ENCODE measurements around the gene RAB11FIP4. TPM values are rescaled to one million over a fixed set of nuclear protein-coding genes. Genes with fewer than 3 reads are reported as not detected.

The RAB11FIP4 gene
- total and polyA plus RNA-seq, 2 donors (not counting 1 experiment from before 2014, with no cell fraction given): 0.16 to 0.66 TPM

DNA sequence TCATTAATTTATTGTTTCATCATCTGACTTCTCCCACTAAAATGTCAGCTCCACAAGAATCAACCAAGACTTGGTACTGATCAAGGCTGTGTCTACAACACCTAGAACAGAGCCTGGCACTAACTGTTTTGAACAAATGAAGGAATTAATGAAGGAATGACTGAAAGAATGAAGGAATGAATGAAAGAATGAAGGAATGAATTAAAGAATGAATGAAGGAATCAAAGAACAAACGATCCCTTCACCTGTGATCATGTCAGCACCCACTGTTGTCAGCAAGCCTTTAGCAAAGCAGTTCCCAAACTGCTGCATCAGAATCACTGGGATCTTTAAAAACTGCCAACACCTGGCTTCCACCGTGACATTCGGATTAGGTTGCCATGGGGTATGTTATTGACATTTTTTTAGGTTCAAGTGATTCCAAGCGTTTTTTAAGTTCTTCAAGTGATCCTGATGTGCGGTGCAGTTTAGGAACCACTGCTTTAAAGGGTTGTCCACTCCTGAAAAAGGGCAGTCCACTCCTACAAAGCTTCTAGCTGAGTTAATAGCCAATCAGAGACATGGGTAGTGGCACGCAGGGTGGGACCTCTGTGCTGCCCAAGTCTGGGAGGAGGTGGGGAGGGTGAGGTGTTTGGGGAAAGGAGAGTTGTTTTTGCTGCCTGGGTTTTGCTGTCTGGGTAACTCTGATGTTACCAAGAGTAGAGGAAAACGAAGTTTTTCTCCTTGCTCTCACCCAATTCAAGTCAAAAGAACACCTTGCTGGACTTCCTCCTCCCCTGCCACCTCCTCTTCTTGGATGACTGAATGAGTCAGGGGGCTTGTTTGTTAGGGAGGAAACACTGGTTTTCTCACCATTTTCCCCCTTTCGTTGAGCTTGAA is 89.7 kb downstream of the RAB11FIP4 start:
- Histone ChIP-seq H3K79me2 (ENCODE audit: control insufficient read depth, insufficient read depth, low read length) (no peaks in the 10 kb centered on the region), H3K27ac (ENCODE audit: insufficient read depth, low read length) (no peak overlapping the region), H3K36me3 (ENCODE audit: control insufficient read depth, insufficient read depth, low read length) (no peaks in the 10 kb centered on the region), H3K9me3 (ENCODE audit: control insufficient read depth, insufficient read depth, low read depth, low read length) (no peaks in the 10 kb centered on the region), H3K27me3 (ENCODE audit: control insufficient read depth, insufficient read depth, low read length) (peaks cover 20% of the 10 kb centered on the region), H3K4me2 (ENCODE audit: extremely low read depth, insufficient read depth, low read length) (no peak overlapping the region), H3K9ac (ENCODE audit: insufficient read depth, low read length) (no peak overlapping the region), H3K4me3 (replicated peaks in 1 of 4; ENCODE audit: control extremely low read depth in 1 of 4, insufficient read depth in 1 of 4, low read depth in 3 of 4, low read length in 4 of 4) (no peak overlapping the region), H2AFZ (ENCODE audit: low read length) (no peak overlapping the region), H3K4me1 (ENCODE audit: control insufficient read depth, extremely low read depth, insufficient read depth, low read length) (no peaks in the 10 kb centered on the region), H4K20me1 (ENCODE audit: control insufficient read depth, extremely low read depth, insufficient read depth, low read length) (no peaks in the 10 kb centered on the region)
- no peak for TF ChIP-seq EZH2 (IDR thresholded peaks at IDR 0.05; ENCODE audit: low read length, missing control alignments)
- TF ChIP-seq, protein P1, sequence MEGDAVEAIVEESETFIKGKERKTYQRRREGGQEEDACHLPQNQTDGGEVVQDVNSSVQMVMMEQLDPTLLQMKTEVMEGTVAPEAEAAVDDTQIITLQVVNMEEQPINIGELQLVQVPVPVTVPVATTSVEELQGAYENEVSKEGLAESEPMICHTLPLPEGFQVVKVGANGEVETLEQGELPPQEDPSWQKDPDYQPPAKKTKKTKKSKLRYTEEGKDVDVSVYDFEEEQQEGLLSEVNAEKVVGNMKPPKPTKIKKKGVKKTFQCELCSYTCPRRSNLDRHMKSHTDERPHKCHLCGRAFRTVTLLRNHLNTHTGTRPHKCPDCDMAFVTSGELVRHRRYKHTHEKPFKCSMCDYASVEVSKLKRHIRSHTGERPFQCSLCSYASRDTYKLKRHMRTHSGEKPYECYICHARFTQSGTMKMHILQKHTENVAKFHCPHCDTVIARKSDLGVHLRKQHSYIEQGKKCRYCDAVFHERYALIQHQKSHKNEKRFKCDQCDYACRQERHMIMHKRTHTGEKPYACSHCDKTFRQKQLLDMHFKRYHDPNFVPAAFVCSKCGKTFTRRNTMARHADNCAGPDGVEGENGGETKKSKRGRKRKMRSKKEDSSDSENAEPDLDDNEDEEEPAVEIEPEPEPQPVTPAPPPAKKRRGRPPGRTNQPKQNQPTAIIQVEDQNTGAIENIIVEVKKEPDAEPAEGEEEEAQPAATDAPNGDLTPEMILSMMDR (conservative IDR thresholded peaks at IDR 0.05 in 1 of 2, IDR thresholded peaks at IDR 0.05 in 1 of 2; ENCODE audit: low read depth in 1 of 2, low read length in 2 of 2): no peak
- DNase-seq (ENCODE audit: low read depth in 2 of 2): no peak

DNA sequence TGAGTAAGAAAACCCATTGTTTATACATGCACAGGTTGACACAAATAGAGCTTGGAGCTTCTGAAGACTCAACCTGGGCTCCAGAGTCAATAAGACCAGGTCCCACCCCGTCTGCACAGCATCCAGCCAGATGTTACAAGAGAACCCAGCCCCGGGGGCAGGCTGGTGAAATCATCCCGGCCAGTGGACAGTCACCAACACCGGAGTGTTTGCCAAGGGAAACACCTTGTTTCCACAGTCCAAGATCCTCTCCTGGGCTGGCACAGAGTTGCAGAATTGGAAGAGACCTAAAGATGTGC is 90.3 kb downstream of the RAB11FIP4 start:
- TF ChIP-seq EZH2 (IDR thresholded peaks at IDR 0.05; ENCODE audit: low read length, missing control alignments): no peak
- TF ChIP-seq, protein P1 (conservative IDR thresholded peaks at IDR 0.05 in 1 of 2, IDR thresholded peaks at IDR 0.05 in 1 of 2; ENCODE audit: low read depth in 1 of 2, low read length in 2 of 2): no peak
- H3K9me3 ChIP-seq (ENCODE audit: control insufficient read depth, insufficient read depth, low read depth, low read length): no peaks in the 10 kb centered on the region
- no peak overlapping the region for H3K27ac ChIP-seq (ENCODE audit: insufficient read depth, low read length)
- H3K9ac ChIP-seq (ENCODE audit: insufficient read depth, low read length): no peak overlapping the region
- peaks cover 26% of the 10 kb centered on the region for H3K27me3 ChIP-seq (ENCODE audit: control insufficient read depth, insufficient read depth, low read length)
- H3K36me3 ChIP-seq (ENCODE audit: control insufficient read depth, insufficient read depth, low read length): no peaks in the 10 kb centered on the region
- no peaks in the 10 kb centered on the region for H4K20me1 ChIP-seq (ENCODE audit: control insufficient read depth, extremely low read depth, insufficient read depth, low read length)
- H2AFZ ChIP-seq (ENCODE audit: low read length): no peak overlapping the region
- no peak for DNase-seq (ENCODE audit: low read depth in 2 of 2)
- H3K4me2 ChIP-seq (ENCODE audit: extremely low read depth, insufficient read depth, low read length): no peak overlapping the region
- no peak overlapping the region for H3K4me3 ChIP-seq (replicated peaks in 1 of 4; ENCODE audit: control extremely low read depth in 1 of 4, insufficient read depth in 1 of 4, low read depth in 3 of 4, low read length in 4 of 4)
- H3K4me1 ChIP-seq (ENCODE audit: control insufficient read depth, extremely low read depth, insufficient read depth, low read length): no peaks in the 10 kb centered on the region
- no peaks in the 10 kb centered on the region for H3K79me2 ChIP-seq (ENCODE audit: control insufficient read depth, insufficient read depth, low read length)

DNA sequence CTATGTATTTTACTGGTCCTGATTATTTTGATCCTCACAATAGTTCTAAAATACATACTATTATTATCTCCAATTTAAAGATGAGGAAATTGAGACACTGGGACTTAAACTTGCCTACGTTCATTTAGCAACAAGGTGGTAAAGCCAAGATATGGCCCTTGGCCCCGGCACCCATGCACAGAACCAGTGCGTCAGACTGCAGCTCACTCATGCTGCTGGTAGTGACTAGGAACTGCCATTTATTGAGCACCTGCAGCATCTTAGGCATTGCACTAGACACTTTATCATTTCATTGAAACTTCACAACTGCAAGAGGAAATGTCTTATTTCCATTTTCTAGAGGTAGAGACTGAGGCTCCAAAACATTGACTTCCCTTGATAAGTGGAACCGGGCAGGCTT is 93.3 kb downstream of the RAB11FIP4 start:
- DNase-seq (ENCODE audit: low read depth in 2 of 2): no peak
- no peak overlapping the region for H3K4me3 ChIP-seq (replicated peaks in 1 of 4; ENCODE audit: control extremely low read depth in 1 of 4, insufficient read depth in 1 of 4, low read depth in 3 of 4, low read length in 4 of 4)
- peaks cover 4% of the 10 kb centered on the region for H3K4me1 ChIP-seq (ENCODE audit: control insufficient read depth, extremely low read depth, insufficient read depth, low read length)
- no peak overlapping the region for H3K9ac ChIP-seq (ENCODE audit: insufficient read depth, low read length)
- TF ChIP-seq, protein P1 (conservative IDR thresholded peaks at IDR 0.05 in 1 of 2, IDR thresholded peaks at IDR 0.05 in 1 of 2; ENCODE audit: low read depth in 1 of 2, low read length in 2 of 2): no peak
- peaks cover 44% of the 10 kb centered on the region for H3K27me3 ChIP-seq (ENCODE audit: control insufficient read depth, insufficient read depth, low read length)
- H3K79me2 ChIP-seq (ENCODE audit: control insufficient read depth, insufficient read depth, low read length): no peaks in the 10 kb centered on the region
- H2AFZ ChIP-seq (ENCODE audit: low read length): no peak overlapping the region
- no peaks in the 10 kb centered on the region for H4K20me1 ChIP-seq (ENCODE audit: control insufficient read depth, extremely low read depth, insufficient read depth, low read length)
- H3K9me3 ChIP-seq (ENCODE audit: control insufficient read depth, insufficient read depth, low read depth, low read length): no peaks in the 10 kb centered on the region
- no peak overlapping the region for H3K4me2 ChIP-seq (ENCODE audit: extremely low read depth, insufficient read depth, low read length)
- H3K36me3 ChIP-seq (ENCODE audit: control insufficient read depth, insufficient read depth, low read length): no peaks in the 10 kb centered on the region
- H3K27ac ChIP-seq (ENCODE audit: insufficient read depth, low read length): no peak overlapping the region
